ENCODE results near the gene AKT1S1. TPM values are rescaled to one million over a fixed set of nuclear protein-coding genes. Genes with fewer than 3 reads are reported as not detected.

Gene AKT1S1
- total RNA-seq, 1 donor from 2014 or later, result 2.3 TPM

- H3F3A ChIP-seq (ENCODE audit: low read depth), result peaks cover 23% of the 10 kb centered on the region
- H3K4me2 ChIP-seq, result no peak overlapping the region
- H3K4me1 ChIP-seq, result no peaks in the 10 kb centered on the region
- Mint-ChIP-seq H3K27me3 (ENCODE audit: insufficient read depth, low read depth) (peaks cover 17% of the 10 kb centered on the region), H3K4me3 (no peak overlapping the region), H3K9me3 (no peaks in the 10 kb centered on the region), H3K4me1 (peaks cover 4% of the 10 kb centered on the region), H3K36me3 (peaks cover 15% of the 10 kb centered on the region), H3K27ac (no peak overlapping the region)
- H3K4me3 ChIP-seq, result no peak overlapping the region
- H2AFZ ChIP-seq (replicated peaks), result no peak overlapping the region
- no peak overlapping the region for H3K27ac ChIP-seq
- no peak for DNase-seq (ENCODE audit: low spot score)
- H3K9ac ChIP-seq, result no peak overlapping the region
- no peaks in the 10 kb centered on the region for H3K36me3 ChIP-seq
- H3K9me3 ChIP-seq (ENCODE audit: low read depth), result no peaks in the 10 kb centered on the region
- H3K79me2 ChIP-seq (ENCODE audit: low read depth), result no peaks in the 10 kb centered on the region
- H3K27me3 ChIP-seq, result peaks cover 24% of the 10 kb centered on the region
- TF ChIP-seq CTCF (IDR thresholded peaks at IDR 0.05), result no peak
- TF ChIP-seq EZH2phosphoT487 (IDR thresholded peaks at IDR 0.05), result no peak
- TF ChIP-seq EZH2 (IDR thresholded peaks at IDR 0.05), result no peak
- H4K20me1 ChIP-seq (ENCODE audit: low read depth), result no peaks in the 10 kb centered on the region
These were observed 11.3 kb upstream of the AKT1S1 start for GRCh38 chr19:49888510-49888824.

GRCh38 chr19:49887665-49888509 is 10.7 kb upstream of the AKT1S1 start:
- Histone ChIP-seq H3K27me3 (peaks cover 24% of the 10 kb centered on the region), H3K4me1 (no peaks in the 10 kb centered on the region), H3K4me2 (no peak overlapping the region), H4K20me1 (ENCODE audit: low read depth) (no peaks in the 10 kb centered on the region), H3K36me3 (peaks cover 3% of the 10 kb centered on the region), H3K9ac (no peak overlapping the region), H3K79me2 (ENCODE audit: low read depth) (no peaks in the 10 kb centered on the region), H3K9me3 (ENCODE audit: low read depth) (no peaks in the 10 kb centered on the region), H3K4me3 (no peak overlapping the region), H2AFZ (replicated peaks) (no peak overlapping the region), H3F3A (ENCODE audit: low read depth) (peaks cover 23% of the 10 kb centered on the region), H3K27ac (no peak overlapping the region)
- peaks cover 19% of the 10 kb centered on the region for H3K36me3 Mint-ChIP-seq
- no peaks in the 10 kb centered on the region for H3K9me3 Mint-ChIP-seq
- peaks cover 4% of the 10 kb centered on the region for H3K4me1 Mint-ChIP-seq
- no peak for TF ChIP-seq EZH2phosphoT487 (IDR thresholded peaks at IDR 0.05)
- TF ChIP-seq CTCF (IDR thresholded peaks at IDR 0.05), result no peak
- no peak overlapping the region for H3K27ac Mint-ChIP-seq
- H3K27me3 Mint-ChIP-seq (ENCODE audit: insufficient read depth, low read depth), result peaks cover 16% of the 10 kb centered on the region
- no peak for DNase-seq (ENCODE audit: low spot score)
- H3K4me3 Mint-ChIP-seq, result no peak overlapping the region

- no peak overlapping the region for H3K4me3 Mint-ChIP-seq
- no peak for DNase-seq (ENCODE audit: low spot score)
- peaks cover 23% of the 10 kb centered on the region for H3F3A ChIP-seq (ENCODE audit: low read depth)
- no peaks in the 10 kb centered on the region for H3K79me2 ChIP-seq (ENCODE audit: low read depth)
- H3K9ac ChIP-seq, result no peak overlapping the region
- peaks cover 11% of the 10 kb centered on the region for H3K27me3 Mint-ChIP-seq (ENCODE audit: insufficient read depth, low read depth)
- H4K20me1 ChIP-seq (ENCODE audit: low read depth), result no peaks in the 10 kb centered on the region
- peaks cover 4% of the 10 kb centered on the region for H3K36me3 ChIP-seq
- H3K9me3 Mint-ChIP-seq, result no peaks in the 10 kb centered on the region
- H3K27ac Mint-ChIP-seq, result no peak overlapping the region
- H3K4me1 ChIP-seq, result no peaks in the 10 kb centered on the region
- no peaks in the 10 kb centered on the region for H3K9me3 ChIP-seq (ENCODE audit: low read depth)
- no peak for TF ChIP-seq CTCF (IDR thresholded peaks at IDR 0.05)
- no peak for TF ChIP-seq EZH2 (IDR thresholded peaks at IDR 0.05)
- H3K4me2 ChIP-seq, result no peak overlapping the region
- H2AFZ ChIP-seq (replicated peaks), result no peak overlapping the region
- H3K36me3 Mint-ChIP-seq, result peaks cover 22% of the 10 kb centered on the region
- H3K27me3 ChIP-seq, result peaks cover 24% of the 10 kb centered on the region
- H3K4me3 ChIP-seq, result no peak overlapping the region
- H3K27ac ChIP-seq, result no peak overlapping the region
- H3K4me1 Mint-ChIP-seq, result peaks cover 4% of the 10 kb centered on the region
These were observed 10.0 kb upstream of the AKT1S1 start for GRCh38 chr19:49887037-49887664.

Data from neural progenitor cell (in vitro differentiated cells).